IPS-15b (cell line): ENCODE measurements around the gene HOXD9.

ENCODE experiments used
- H3K27me3 ChIP-seq: one replicate; pipeline ENCODE4 v1.6.1; 2013; ENCODE audit warnings: low read length; ENCODE audit not compliant: control insufficient read depth, insufficient read depth
- H3K36me3 ChIP-seq: one replicate; pipeline ENCODE4 v1.6.1; 2013; ENCODE audit warnings: low read length; ENCODE audit not compliant: control insufficient read depth, insufficient read depth
- H3K4me1 ChIP-seq: one replicate; pipeline ENCODE4 v1.6.1; 2013; ENCODE audit warnings: mild to moderate bottlenecking, low read length; ENCODE audit not compliant: control insufficient read depth, insufficient read depth
- H3K4me3 ChIP-seq: one replicate; pipeline ENCODE4 v1.5.1; 2013; ENCODE audit warnings: low read depth, low read length
- H3K9ac ChIP-seq: one replicate; pipeline ENCODE4 v1.6.1; 2013; ENCODE audit warnings: low read depth, mild to moderate bottlenecking, low read length
- H3K9me3 ChIP-seq: one replicate; pipeline ENCODE4 v1.6.1; 2013; ENCODE audit warnings: mild to moderate bottlenecking, low read length; ENCODE audit not compliant: control insufficient read depth, insufficient read depth

Gene HOXD9

GRCh38 chr2:176169711-176170110 lies 47.2 kb downstream of the HOXD9 start:
- Histone ChIP-seq H3K4me3 (no peak overlapping the region), H3K9ac (no peak overlapping the region), H3K4me1 (peaks cover 9% of the 10 kb centered on the region), H3K36me3 (no peaks in the 10 kb centered on the region), H3K27me3 (peaks cover 100% of the 10 kb centered on the region), H3K9me3 (no peaks in the 10 kb centered on the region)

GRCh38 chr2:176170602-176171305 lies 48.2 kb downstream of the HOXD9 start:
- Histone ChIP-seq H3K9ac (no peak overlapping the region), H3K4me3 (peak overlapping the region; percentile 46), H3K4me1 (peaks cover 10% of the 10 kb centered on the region), H3K27me3 (peaks cover 99% of the 10 kb centered on the region), H3K9me3 (no peaks in the 10 kb centered on the region), H3K36me3 (no peaks in the 10 kb centered on the region)

- Histone ChIP-seq H3K27me3 (peaks cover 99% of the 10 kb centered on the region), H3K4me1 (peaks cover 18% of the 10 kb centered on the region), H3K36me3 (no peaks in the 10 kb centered on the region), H3K9me3 (no peaks in the 10 kb centered on the region), H3K4me3 (peak overlapping the region; percentile 46), H3K9ac (no peak overlapping the region)
Observed at GRCh38 chr2:176171351-176172006, 49.0 kb downstream of the HOXD9 start.

- Histone ChIP-seq H3K9ac (no peak overlapping the region), H3K4me3 (peak overlapping the region; percentile 46), H3K4me1 (peaks cover 21% of the 10 kb centered on the region), H3K36me3 (no peaks in the 10 kb centered on the region), H3K9me3 (no peaks in the 10 kb centered on the region), H3K27me3 (peaks cover 99% of the 10 kb centered on the region)
Observed at GRCh38 chr2:176172007-176172894, 49.7 kb downstream of the HOXD9 start.

GRCh38 chr2:176172895-176173566 lies 50.5 kb downstream of the HOXD9 start:
- Histone ChIP-seq H3K9ac (no peak overlapping the region), H3K27me3 (peaks cover 99% of the 10 kb centered on the region), H3K4me3 (no peak overlapping the region), H3K36me3 (no peaks in the 10 kb centered on the region), H3K4me1 (peaks cover 25% of the 10 kb centered on the region), H3K9me3 (no peaks in the 10 kb centered on the region)

GRCh38 chr2:176173567-176174381 lies 51.3 kb downstream of the HOXD9 start:
- H3K4me1 ChIP-seq = peaks cover 25% of the 10 kb centered on the region
- H3K9me3 ChIP-seq = no peaks in the 10 kb centered on the region
- H3K9ac ChIP-seq = no peak overlapping the region
- peaks cover 99% of the 10 kb centered on the region for H3K27me3 ChIP-seq
- peak overlapping the region; percentile 18 for H3K4me3 ChIP-seq
- H3K36me3 ChIP-seq = no peaks in the 10 kb centered on the region

- Histone ChIP-seq H3K27me3 (peaks cover 99% of the 10 kb centered on the region), H3K4me1 (peaks cover 28% of the 10 kb centered on the region), H3K36me3 (no peaks in the 10 kb centered on the region), H3K9me3 (no peaks in the 10 kb centered on the region), H3K4me3 (peak overlapping the region; percentile 18), H3K9ac (no peak overlapping the region)
Observed at GRCh38 chr2:176174382-176174823, 51.9 kb downstream of the HOXD9 start.
